Left lung (tissue), 10 donors: Measurements from ENCODE around the gene NDUFV1. TPM values are rescaled to one million over a fixed set of nuclear protein-coding genes. Genes with fewer than 3 reads are reported as not detected.

Experiments
- ATAC-seq: fragments of 200-7000 bp; cut with Tn5 transposase; one replicate; pipeline ENCODE4 v1.9.1; 2020; ENCODE audit warnings: moderate library complexity
- DNase-seq, 4 donors: peaks; one replicate each; pipeline ENCODE4 v3.0.0-alpha.2; 2013 to 2020
- H3K27ac ChIP-seq, 2 donors: fragments of 200-600 bp; sonication (generic) in 1 of 2; one replicate each; pipeline versions ENCODE4 v1.5.0 to v1.8.0; 2020 to 2021
- H3K27me3 ChIP-seq, 2 donors: fragments of 200-600 bp; sonication (generic) in 1 of 2; one replicate each; pipeline versions ENCODE4 v1.5.0 to v1.8.0; 2020 to 2021
- H3K36me3 ChIP-seq, 2 donors: fragments of 200-600 bp; sonication (generic) in 1 of 2; one replicate each; pipeline versions ENCODE4 v1.5.0 to v1.8.0; 2020 to 2021
- H3K4me1 ChIP-seq, 2 donors: fragments of 200-600 bp; one replicate each; pipeline ENCODE4 v1.8.0; 2021
- H3K4me3 ChIP-seq, 2 donors: fragments of 200-600 bp; sonication (generic) in 1 of 2; one replicate each; pipeline versions ENCODE4 v1.5.0 to v1.8.0; 2020 to 2021; ENCODE audit warnings: mild to moderate bottlenecking in 1 of 2
- H3K9me3 ChIP-seq, 2 donors: fragments of 200-600 bp; sonication (generic) in 1 of 2; one replicate each; pipeline versions ENCODE4 v1.5.0 to v1.8.0; 2020 to 2021
- CTCF ChIP-seq, 2 donors: fragments of 200-600 bp; sonication (generic) in 1 of 2; IDR thresholded peaks; one replicate each; pipeline versions ENCODE4 v1.5.0 to v1.8.0; 2021; ENCODE audit warnings: antibody characterized with exemption in 2 of 2
- intact Hi-C, 2 donors: fragments of 100-400 bp; cut with DNase I; formaldehyde crosslinking; loops; one replicate each; pipeline versions ENCODE4 v1.11.2 to v1.14.2; 2022
- polyA plus RNA-seq, 6 donors: library from polyadenylated mRNA; unstranded; fragments of 120-200 nt; gene quantifications; one replicate each; pipeline ENCODE4 v1.2.1, GENCODE V29; 2013; ENCODE audit not compliant: insufficient read length in 6 of 6
- total RNA-seq, 2 donors: library from RNA; stranded (reverse); fragmentation: NEBNext Ultra II Directional; extraction: Animal tissue kit (Norgen Biotek cat#: 25700); gene quantifications; one replicate each; pipeline ENCODE4 v1.2.1, GENCODE V29; 2021
- donor health status: DM: no; HTN: yes; CAD: no.
- donor health status: DM: no; HTN: no; CAD: no.

Gene NDUFV1
- total and polyA plus RNA-seq, 8 donors: 136 to 204 (median 163) TPM

- ATAC-seq: peak; percentile 78
- Histone ChIP-seq H3K4me3 (peak overlapping the region; percentile 28 to 39), H3K27ac (peak overlapping the region; percentile 79 to 89), H3K4me1 (peaks cover 4 to 15% of the 10 kb centered on the region in 2 donors), H3K27me3 (peaks cover 0 to 33% of the 10 kb centered on the region in 2 donors), H3K9me3 (no peaks in the 10 kb centered on the region), H3K36me3 (peaks cover 0 to 42% of the 10 kb centered on the region in 2 donors)
- intact Hi-C loops: no loop called here
- TF ChIP-seq CTCF (IDR thresholded peaks at IDR 0.05): peak; percentile 55 to 58
- DNase-seq: peak; percentile 43 to 90 (median 68)
These were observed 7.4 kb downstream of the NDUFV1 start for GRCh38 chr11:67613960-67614715.

GRCh38 chr11:67614730-67615714, 8.3 kb downstream of the NDUFV1 start:
- intact Hi-C loops: no loop called here
- H3K9me3 ChIP-seq: no peaks in the 10 kb centered on the region
- no peak for DNase-seq
- peak overlapping the region in 1 of 2 donors; percentile 89 for H3K27ac ChIP-seq
- H3K4me1 ChIP-seq: peaks cover 4 to 15% of the 10 kb centered on the region in 2 donors
- ATAC-seq: peak; percentile 69
- no peak overlapping the region for H3K4me3 ChIP-seq
- peak; percentile 12 to 67 for TF ChIP-seq CTCF (IDR thresholded peaks at IDR 0.05)
- H3K27me3 ChIP-seq: peaks cover 0 to 33% of the 10 kb centered on the region in 2 donors
- peaks cover 0 to 33% of the 10 kb centered on the region in 2 donors for H3K36me3 ChIP-seq

- Histone ChIP-seq H3K36me3 (peaks cover 0 to 24% of the 10 kb centered on the region in 2 donors), H3K27ac (no peak overlapping the region), H3K4me3 (no peak overlapping the region), H3K4me1 (peaks cover 4 to 15% of the 10 kb centered on the region in 2 donors), H3K27me3 (peaks cover 0 to 33% of the 10 kb centered on the region in 2 donors), H3K9me3 (no peaks in the 10 kb centered on the region)
- TF ChIP-seq CTCF (IDR thresholded peaks at IDR 0.05): no peak
- intact Hi-C loops: no loop called here
- ATAC-seq: no peak
- no peak for DNase-seq
These were observed 9.1 kb downstream of the NDUFV1 start for GRCh38 chr11:67615728-67616430.

GRCh38 chr11:67616431-67617242, 9.9 kb downstream of the NDUFV1 start:
- DNase-seq: no peak
- no peak overlapping the region for H3K27ac ChIP-seq
- TF ChIP-seq CTCF (IDR thresholded peaks at IDR 0.05): no peak
- intact Hi-C loops: no loop called here
- H3K9me3 ChIP-seq: no peaks in the 10 kb centered on the region
- peaks cover 0 to 17% of the 10 kb centered on the region in 2 donors for H3K36me3 ChIP-seq
- ATAC-seq: peak; percentile 11
- no peak overlapping the region for H3K4me3 ChIP-seq
- H3K4me1 ChIP-seq: peaks cover 4 to 15% of the 10 kb centered on the region in 2 donors
- H3K27me3 ChIP-seq: peaks cover 0 to 33% of the 10 kb centered on the region in 2 donors
